Germinal center (tissue), 1 donor: Measurements from ENCODE around the gene TNFAIP2.
"Not testable (repeated sequence)": the region's sequence is repeated elsewhere in the genome, so short reads cannot be mapped to it uniquely, and the experiment has no call there.

Experiments used
- DNase-seq: peaks from one replicate; pipeline ENCODE4 v3.0.0; 2012; ENCODE audit warnings: mixed read lengths, low spot score

Gene TNFAIP2

DNA sequence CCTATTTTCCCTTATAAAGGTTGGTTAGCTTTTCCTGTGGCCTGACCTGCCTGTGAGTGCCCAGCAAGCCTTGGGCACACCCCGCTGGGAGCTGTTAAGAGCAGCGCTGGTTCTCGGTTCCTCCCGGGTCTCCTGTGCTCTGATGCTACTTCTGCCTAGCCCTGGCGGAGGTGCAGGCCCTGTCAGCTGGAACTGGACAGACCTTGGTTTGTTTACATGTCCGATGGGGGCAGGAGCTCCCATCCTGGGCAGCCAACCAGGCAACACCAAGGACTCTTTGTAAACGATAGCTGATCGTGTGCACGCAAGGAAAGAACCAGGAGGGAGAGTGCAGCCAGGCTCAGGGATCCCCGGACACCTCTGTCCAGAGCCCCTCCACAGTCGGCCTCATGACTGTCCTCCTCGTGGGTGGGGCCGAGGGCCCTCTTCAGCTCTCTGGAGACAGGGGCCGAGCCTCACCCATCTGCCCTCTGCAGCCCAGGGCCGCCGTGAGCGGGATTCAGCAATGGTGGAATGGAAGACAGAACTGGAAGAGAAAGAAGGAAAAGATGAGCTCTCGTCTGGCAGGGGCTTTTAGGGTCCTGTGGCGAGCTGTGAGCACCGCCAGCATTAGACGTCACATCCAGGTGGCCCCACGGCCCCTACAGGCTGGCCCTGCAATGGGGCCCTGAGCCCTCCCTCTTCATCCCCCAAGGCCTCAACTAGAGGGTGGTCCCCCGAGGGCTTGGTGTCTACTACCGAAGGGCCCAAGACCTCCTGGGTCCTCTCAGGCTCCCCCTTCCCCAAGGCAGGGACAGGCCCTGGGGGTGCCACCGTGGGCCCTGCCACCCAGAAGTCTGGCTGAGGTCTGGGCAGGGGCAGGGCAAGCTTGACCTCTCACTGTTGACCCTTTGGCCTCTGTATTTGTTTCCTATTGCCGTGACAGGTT lies 12.3 kb downstream of the TNFAIP2 start:
- no peak for DNase-seq

DNA sequence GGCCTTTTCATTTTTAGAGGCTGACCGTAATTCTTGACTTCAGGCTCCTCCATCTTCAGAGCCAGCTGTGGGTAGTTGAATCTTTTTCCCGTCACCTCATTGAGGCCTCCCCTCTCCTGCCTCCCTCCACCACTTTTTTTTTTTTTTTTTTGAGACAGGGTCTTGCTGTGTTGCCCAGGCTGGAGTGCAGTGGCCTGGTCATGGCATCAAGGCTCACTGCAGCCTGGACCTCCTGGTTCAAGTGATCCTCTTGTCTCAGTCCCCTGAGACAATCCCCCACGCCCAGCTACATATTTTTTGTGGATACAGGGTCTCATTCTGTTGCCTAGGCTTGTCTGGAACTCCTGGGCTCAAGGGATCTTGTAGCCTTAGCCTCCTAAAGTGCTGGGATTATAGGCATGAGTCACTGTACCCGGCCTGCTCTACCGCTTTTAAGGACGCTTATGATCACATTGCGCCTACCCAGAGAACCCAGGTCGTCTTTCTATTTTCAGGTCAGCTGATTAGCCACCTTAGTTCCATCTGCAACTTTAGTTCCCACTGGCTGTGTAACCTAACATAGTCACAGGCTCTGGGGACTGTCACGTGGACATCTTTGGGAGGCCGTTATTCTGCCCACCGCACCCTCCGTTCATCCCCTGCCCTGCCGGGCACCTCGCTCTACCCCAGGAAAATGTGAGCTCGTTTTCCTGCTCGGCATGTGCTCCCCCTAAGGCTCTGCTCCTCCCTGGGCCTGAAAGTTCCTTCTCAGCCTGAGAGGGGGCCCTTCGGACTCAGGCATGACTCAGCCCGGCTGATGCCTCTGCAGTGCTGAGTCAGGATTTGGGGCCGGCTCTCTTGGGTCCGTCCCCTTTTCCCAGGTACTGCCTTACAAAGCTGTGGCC lies 13.4 kb downstream of the TNFAIP2 start:
- DNase-seq, result no peak

DNA sequence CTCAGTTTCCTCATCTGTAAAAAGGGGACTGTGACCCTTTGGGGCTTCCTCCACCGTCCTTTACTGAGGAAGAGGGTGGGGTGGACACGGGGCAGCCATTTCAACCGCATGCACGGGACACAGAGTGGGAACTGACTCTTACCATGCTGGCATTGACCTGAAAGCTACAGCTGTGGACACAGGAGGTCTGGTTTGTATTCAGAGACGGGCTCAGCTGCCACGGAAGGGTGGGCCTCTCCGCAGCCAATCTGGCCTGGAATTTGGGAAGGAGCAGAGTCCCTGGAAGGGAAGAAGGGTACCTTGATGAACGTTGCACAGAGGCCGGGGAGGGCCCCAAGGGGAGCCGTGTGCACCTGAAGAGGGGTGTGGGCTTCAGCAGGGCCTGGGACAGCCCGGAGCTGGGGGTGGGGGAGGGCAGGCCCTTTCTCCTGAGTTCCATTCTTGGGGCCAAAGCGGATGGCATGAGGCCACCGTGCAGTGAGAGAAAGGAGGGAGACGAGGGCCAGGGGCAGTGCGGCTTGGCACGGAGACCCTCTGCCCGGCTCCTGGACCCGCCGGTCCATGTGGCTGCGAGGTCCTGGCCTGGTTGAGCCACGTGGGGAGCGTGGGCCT lies 14.5 kb downstream of the TNFAIP2 start:
- DNase-seq, result no peak

DNA sequence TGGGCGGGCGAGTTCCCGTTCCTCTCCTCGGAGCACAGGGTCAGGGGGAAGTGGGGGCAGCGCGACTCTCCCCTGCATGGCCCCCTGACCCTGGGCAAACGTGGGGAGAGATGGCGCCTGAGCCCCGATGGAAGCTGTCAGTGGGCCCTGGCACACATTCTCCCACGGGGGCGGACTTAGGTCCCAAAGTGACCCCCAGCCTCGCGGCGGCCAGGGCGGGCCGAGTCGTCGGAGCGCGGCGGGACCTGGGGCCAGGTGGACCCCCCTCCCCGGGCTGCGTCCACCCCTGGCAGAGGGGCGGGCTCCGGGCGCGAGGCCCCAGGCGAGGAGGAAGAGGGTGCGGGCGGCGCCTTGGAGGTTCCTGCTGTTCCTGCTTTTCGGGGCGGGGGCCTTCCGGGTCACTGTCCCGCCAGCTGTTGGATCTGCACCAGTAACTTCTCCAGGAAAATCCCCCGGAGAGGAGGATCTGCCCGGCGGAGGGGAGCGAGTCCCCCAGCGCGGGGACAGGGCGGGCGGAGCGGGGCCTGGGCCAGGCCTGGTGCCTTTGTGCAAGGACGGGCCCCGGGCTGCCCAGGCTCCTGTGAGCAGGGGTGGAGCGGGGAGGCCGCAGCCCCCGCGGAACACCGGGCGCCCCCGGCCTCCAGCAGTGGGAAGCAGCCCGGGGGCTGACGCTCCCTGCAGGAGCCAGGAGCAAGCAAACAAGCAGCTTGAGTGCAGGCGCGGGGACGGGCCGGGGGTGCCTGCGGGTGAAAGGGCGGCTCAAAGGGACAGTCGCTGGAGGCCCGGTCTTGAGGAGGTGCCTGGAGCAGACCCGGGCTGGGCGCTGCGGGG lies 15.3 kb downstream of the TNFAIP2 start:
- DNase-seq, result no peak

DNA sequence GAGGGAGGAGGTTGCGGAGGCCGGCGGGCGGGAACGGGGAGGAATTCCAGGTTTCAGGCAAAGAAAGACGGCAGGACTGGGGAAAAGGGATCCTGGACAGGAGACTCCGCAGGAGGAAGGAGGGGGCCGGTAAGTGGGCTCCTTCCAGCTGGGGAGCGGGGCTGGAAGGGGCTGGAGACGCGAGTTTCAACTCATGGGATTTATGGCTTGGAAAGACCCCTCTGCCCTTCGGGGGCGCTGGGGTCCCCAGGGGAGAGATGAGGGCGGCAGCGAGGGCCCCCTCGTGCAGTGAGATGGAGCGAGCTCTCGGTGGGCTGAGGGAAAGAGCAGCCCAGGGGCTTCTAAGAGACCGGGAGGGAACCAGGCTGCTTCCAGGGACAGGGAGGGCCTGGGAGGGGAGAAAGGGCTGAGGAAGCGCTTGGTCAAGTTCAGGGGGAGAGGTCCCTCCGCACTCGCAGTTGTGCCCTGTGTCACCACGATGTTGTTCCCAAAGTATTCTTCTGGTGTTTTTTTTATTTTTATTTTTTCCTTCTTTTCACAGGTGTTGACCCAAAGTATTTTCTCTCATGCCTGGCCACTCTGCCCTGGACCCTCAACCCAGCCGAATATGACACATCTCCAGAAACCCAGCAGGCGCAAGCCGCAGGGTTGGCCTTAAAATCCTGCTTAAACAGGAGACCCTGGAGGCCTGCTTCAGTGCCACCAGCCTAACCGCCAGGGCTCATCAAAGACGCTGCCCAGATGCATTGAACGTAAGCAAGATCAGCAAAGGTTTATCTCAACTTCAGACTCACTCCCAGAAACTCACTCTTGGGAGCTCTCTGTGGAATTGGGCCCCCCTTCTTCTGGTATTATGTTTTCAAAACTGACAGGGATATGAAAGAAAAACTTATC lies 16.1 kb downstream of the TNFAIP2 start:
- no peak for DNase-seq

DNA sequence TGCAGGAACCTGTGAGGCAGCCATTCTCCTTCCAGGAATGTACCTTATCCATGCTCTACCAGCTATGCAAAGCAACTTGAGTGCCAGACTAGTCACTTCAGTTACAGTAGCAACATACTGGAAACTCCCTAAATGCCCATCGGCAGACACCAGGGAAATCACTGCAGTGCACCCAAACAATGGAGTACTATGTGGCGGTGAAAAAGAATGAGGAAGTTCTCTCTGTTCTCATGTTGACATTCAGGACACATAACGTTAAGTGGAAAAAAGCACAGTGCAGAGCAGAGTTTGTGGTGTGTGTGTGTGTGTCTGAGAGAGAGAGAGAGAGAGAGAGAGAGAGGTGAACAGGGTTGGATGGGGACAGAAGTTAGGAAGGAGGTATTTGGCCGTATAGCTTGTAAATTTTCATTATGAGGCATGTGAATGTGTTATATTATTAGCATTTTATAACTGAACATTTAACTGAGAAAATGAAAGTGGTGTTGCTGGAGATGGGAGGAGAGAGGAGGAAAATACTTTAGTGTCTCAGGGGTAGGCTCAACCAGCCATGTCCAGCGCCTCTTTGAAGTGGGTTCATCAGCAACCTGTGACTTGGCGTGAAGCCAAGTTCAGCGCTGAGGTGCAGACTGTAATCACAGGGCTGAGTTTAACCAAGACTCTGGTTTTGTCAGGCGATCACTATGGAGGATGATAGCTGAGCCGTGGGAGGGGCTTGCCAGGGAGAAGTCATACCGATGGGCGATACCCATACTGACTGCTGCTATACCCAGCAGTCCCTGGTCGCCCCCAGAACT lies 17.3 kb downstream of the TNFAIP2 start:
- no peak for DNase-seq

DNA sequence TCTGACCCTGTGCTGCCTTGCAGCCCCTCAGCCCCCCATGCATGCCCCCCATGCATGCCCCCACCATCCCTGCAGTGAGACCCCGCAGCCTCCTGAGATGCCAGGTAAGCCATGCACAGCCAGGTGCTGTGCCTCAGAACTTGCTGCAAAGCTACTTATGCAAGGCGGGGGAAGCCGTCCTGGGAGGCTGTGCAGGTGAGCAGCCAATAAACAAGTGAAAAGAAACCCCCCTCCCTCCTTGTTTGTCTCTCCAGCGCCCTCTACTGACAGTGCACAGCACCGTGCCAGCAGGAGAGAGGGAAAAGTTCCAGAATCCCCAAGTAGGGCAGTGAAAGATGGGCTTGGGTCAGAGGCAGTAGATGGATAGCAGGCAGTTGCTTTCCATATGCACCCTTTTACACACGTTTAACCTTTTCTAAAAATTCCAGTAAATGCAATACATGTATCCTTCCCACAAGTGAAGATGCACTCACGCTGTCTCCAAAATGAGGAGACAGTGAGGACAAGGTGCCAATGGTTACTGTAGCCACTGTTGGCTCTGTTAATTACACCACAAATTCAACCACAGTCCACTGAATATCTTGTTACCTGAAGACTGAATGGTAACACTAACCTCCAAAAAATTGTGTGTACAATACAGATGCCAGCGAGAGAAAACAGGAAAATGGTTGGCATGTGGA lies 18.0 kb downstream of the TNFAIP2 start:
- DNase-seq, result peak; percentile 51

DNA sequence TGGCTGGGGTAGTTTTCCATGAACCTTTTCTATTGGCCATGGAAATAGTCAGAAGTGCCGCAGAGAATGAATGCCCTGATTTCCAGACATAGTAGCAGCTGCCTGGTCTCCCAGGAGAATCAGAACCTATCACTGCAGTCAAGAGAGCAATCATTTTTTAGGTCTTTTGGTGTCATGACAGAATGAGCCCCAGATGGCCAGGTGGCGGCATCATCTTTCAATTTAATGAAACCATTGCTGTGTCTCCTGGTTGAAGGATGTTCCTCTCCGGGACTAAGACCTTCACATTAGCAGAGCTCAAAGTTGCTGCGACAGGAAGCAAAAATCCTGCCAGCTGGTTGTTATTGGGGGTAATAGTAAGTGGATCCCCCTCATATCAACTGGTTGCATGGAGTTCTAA lies 18.8 kb downstream of the TNFAIP2 start:
- DNase-seq, result no peak

DNA sequence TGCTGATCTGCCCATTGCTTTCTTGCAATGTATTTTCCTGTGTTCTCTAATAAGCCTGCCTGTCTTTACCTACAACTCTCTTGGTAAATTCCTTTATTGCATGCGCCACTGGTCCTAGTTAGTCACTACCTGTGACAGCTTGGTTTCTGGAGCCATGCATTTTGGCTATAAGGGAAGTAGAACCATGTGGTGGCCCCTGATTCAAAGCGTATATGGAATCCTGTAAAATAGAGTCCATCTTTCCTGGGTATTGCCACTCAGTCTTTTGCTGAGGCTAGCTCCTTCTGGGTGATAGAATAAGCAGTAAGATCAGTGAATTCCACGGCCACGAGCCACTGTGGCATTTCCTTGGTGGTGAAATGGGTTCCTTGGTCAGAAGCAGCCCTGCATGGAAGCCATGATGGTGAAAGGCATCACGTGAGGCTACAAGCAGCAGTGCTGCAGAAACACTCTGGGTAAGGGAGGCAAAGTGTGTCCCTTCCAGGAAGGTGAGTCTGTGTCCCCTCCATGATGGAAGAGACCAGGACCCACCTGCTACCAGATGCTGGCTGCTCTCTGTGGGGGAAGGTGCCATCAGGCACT lies 19.6 kb downstream of the TNFAIP2 start:
- no peak for DNase-seq

DNA sequence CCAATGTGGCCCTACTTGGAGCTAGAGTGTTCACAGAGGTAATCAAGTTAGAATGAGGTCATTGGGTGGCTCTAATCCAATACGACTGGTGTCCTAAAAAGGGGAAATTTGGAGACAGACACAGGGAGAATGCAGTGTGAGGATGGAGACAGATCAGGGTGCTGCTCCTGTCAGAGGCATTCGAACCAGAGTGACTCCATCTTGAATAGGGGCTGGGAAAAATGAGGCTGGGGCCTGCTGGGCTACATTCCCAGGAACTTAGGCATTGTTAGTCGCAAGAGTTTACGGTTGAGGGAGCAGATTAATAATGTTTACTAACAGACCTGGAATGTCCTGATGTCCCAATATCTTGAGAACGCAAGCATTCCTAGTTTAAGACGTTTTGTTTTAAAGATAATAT lies 20.2 kb downstream of the TNFAIP2 start:
- no peak for DNase-seq

DNA sequence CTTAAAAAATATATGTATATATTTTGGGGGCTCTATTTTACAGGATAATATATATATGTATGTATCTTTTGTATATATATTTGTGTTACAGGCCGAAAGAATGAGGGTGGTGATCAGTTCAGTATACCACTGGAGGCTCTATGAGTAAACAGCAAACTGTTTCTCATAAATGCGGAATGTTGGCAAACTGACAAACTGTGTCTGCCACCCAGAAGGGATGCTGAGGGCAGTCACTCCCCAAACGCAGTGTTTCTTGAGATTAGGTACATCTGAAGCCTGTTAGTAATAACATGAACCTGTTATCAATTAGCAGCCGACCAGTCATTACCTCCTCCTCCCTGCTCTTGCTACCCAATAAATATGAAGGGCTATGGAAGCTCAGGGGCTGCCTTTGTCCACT lies 20.8 kb downstream of the TNFAIP2 start:
- DNase-seq, result no peak

DNA sequence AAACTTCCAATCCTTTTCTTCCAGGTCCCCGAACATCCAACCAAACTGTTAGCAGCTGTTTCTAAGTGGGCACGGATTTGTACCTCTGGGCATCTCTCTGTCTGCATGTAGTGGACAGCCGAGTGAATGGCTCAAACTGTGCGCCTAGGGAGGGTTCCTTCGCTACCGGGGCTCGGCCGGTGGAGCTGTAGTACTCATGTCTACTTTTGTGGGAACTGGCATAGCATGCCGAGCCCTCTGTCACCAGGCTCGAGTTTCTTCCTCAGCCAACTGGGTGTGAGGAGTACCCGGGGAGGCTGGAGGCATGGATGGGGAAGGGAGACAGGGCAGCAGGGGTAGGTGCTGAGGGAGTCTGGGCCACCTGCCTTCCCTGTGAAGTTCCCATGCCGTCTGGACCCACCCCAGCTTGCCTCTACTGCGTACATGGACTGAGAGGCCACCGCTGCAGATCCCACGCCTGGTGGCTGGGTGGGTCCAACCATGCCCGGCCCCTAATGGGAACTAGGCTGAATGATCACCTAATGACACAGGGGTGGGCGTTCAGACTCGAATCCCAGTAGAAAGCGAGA lies 23.0 kb downstream of the TNFAIP2 start:
- no peak for DNase-seq

DNA sequence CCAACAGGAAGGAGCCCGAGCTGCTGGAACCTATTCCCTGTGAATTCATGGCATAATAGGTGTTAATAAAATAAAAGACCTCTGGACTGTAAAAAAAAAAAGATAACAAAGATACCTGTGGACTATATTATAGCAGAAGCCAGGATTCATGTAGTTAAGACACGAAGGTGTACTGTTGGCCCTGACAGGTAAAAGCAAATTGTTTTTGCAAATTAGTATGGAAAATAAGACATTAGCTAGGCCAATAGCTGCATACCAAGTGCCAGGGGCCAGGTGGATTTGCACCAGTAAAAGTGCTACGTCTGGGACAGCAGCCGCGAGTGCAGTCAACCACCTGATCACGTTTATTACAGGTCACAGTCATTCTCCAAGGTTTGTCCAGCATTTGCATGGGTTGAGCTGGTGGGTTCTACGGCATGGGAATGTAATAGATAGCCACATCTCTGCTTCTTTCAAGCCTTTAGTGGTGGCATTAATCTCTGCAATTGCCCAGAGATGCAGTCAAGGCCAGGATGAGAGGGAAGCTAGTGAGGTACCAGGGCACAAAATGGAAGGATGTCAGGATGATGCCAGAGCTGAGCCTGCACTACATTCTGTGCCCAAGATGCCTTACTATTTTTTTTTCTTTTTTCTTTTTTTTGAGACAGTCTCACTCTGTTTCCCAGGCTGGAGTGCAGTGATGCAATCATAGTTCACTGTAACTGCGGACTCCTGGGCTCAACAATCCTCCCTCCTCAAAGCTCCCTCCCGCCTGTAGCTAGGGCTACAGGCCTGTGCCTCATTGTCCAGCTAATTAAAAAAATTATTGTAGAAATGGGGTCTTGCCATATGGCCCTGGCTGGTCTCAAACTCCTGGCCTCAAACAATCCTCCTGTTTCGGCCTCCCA lies 26.3 kb downstream of the TNFAIP2 start:
- DNase-seq, result no peak

DNA sequence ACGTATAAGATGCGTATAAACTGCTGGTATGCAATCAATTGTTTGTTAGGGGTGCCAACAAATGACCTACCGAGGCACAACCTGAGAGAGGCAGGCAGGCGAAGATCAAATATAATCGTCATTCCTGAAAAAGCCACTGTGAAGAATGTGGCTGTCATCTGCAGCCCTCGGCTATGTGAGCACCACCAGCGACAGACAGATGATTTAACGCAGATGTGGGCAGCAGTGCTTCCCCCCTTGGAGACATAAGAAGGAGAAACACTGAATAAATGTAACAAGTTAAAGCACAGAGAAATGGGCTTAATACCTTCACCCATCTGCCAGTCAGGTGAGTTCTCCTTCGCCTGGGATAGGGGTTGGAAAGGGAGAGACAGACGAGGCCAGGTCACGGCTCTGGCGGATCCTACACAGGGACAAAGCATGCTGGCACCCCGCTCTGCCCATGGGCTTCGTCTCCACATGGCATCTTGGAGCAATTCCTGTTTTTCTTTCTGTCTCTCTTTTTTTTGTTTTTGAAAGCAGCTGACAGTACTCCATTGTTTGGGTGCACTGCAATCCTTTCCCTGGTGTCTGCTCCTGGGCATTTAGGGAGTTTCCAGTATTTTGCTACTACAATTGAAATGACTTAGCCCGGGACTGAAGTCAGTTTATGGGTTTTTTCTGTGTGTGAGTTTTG lies 28.1 kb downstream of the TNFAIP2 start:
- no peak for DNase-seq

DNA sequence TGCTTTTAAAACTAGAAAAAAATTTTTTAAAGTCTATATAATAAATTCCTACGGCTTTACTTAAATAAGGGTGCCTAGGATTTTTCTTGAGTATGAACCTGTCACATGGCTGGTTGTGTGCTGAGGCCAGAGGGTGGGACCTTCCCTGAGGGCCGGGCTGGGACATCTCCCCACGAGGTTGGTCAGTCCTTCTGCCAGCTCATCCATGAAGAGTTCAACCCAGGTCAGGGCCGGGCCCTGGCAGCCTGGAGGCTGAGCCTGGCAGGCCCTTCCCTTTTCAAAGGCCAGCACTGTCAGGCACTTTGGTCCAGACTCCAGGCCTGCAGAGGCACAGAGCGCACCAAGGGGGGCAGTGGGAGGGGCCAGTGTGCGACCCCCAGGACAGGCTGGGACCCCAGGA lies 31.7 kb downstream of the TNFAIP2 start:
- DNase-seq, result no peak

DNA sequence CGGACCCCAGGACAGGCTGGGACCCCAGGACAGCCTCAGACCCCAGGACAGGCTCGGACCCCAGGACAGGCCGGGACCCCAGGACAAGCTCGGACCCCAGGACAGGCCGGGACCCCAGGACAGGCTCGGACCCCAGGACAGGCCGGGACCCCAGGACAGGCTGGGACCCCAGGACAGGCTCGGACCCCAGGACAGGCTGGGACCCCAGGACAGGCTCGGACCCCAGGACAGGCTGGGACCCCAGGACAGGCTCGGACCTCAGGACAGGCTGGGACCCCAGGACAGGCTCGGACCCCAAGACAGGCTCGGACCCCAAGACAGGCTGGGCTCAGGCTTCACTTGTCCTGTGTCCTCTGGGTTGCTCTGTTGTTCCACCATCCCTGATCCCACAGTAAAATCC lies 32.2 kb downstream of the TNFAIP2 start:
- DNase-seq, result not testable (repeated sequence)
